NCI-H748 treated with DMSO at 0.1 percent for 48 hours (cell line): ENCODE measurements around the gene TPP2.

Source experiments
- DNase-seq: peaks from one replicate; lab custom pipeline; 2025; lab: John Stamatoyannopoulos, UW

The TPP2 gene

DNA sequence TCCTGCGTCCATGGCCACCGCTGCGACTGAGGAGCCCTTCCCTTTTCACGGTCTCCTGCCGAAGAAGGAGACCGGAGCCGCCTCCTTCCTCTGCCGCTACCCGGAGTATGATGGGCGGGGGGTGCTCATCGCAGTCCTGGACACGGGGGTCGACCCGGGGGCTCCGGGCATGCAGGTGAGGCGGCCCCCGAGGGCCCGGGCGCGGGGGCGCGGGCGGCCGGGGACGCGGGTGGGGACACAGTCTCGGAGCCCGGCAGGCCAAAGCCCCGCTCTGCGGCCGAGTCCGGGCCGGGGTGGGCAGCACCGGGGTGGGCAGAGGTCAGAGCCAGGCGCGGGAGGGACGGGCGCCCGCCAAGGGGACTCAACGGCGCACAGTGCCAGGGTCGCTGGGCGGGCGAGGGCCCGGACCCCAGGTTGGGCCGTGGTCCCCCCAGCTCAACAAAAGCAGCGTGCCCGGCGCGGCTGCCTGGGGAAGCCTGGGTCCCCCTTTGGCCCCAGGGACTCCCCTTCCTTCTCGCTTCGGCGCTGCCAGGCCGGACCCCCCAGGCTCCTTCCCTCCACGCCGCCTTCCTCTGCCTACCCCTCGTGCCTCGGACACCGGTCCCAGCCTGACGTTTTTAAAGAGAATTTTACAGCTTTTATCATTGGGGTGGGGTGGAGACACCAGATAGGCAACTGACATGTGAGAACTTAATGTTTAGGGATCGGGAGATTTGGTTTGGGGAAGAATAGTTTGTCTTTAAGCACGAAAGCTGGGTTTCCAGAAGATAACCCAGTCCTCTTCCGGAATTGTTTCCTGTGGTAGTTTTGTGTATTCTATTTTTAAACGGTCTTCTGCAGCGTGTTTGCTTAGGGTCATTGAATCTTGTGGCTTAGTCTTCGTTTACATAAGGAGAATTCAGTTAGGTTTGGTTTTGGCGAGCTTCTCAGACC lies 509 bp downstream of the TPP2 start:
- DNase-seq: peak; percentile 17

DNA sequence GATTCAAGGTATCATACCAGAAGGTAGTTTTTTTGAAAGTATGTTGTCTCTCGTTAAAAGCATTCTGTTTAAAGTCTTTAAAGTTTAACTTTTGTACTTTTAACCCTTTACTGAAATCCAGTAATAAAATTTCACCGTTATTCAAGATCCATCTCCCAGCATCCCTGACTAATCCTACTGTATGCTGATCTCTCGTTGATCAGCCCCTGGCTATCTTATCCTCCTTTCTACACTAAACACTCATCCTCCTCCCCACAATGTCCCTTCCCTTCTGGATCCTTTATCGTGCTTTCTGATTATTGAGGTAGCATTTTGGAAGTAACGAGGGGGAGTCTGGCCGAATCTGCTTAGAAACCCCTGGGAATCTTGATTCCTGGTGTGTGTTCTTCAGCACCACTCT lies 1.3 kb downstream of the TPP2 start:
- DNase-seq: no peak

DNA sequence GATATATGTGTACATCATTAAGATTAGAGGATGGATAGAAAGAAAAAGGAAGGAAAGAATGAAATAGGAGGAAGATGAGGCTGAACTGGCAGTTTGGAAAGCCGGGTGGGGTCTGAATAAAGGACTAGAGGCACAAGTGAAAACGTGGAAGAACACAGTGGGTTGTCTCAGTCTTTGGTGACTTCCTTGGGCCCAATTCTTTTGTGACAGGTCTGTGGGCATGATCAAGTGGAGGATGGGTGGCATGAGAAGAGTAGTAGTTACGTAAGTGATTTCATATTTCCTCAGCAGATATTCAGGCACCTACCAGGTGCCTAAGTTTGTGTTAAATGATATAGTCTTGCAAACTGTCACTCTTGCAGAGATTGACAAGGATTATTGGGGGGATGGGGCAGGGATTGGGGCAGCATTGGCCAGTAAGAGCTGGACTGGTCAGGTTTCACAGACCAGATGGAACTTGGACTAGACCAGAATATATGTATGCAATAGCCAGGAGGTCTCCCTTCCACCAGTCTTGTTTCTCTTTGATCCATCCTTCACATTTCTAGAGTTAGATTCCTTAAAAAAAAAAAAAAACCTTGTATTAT lies 2.7 kb downstream of the TPP2 start:
- no peak for DNase-seq

DNA sequence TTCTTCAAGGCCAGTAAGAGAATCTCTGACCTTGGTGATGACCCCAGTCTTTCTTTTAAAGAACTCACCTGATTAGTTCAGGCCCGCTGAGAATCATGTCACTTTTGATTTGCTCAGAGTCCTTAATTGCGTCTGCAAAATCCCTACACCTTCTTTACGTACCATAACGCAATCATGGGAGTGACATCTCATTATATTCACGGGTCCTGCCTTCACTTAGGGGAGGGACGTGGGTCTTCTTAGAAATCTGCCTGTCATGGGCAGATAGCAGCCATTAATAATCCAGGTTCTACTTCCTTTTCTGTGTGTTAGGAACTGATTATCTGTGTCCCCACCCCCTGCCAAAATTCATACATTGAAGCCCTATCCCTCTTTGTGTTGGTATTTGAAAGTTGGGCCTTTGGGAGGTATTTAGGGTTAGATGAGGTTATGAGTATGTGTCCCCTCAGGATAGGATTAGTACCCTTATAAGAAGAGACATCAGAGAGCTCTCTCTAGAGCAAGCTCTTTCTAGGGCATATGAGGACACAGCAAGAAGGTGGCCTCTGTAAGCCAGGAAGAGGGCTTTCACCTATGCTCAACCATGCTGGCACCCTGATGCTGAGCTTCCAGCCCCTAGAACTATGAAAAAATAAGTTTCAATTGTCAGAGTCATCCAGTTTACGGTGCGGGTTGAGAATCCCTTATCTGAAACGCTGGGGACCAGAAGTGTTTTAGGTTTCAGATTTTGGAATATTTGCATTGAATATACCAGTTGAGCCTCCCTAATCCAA lies 9.9 kb downstream of the TPP2 start:
- no peak for DNase-seq

DNA sequence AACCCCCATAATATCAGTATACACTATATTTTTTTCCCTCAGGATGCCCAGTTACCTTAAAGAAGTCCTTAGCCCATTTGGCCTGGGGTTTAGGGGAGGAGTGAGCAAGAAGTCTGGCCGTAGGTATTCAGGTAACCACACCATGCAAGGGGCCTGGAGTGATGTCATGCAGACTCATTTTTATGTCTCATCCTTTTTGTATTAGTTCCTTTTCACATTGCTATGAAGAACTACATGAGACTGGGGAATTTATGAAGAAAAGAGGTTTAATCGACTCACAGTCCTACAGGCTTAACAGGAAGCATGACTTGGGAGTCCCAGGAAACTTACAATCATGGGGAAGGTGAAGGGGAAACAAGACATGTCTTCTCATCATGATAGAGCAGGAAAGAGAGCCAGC lies 12.2 kb downstream of the TPP2 start:
- no peak for DNase-seq

DNA sequence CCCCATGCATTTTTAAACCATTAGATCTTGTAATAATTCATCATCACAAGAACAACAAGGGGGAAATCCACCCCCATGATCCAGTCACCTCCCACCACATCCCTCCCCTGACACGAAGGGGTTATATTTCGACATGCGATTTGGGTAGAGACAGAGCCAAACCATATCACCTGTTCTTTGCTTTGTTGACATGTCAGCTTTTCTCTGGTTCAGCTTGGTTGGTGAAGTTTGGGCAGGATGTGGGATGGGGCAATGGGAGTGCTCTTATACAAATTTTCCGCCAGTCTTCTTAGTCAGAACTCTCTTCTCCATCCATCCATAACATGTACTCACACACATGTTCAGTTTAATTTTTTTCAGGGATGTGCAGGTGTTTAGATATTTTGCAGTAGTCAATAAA lies 12.9 kb downstream of the TPP2 start:
- no peak for DNase-seq

DNA sequence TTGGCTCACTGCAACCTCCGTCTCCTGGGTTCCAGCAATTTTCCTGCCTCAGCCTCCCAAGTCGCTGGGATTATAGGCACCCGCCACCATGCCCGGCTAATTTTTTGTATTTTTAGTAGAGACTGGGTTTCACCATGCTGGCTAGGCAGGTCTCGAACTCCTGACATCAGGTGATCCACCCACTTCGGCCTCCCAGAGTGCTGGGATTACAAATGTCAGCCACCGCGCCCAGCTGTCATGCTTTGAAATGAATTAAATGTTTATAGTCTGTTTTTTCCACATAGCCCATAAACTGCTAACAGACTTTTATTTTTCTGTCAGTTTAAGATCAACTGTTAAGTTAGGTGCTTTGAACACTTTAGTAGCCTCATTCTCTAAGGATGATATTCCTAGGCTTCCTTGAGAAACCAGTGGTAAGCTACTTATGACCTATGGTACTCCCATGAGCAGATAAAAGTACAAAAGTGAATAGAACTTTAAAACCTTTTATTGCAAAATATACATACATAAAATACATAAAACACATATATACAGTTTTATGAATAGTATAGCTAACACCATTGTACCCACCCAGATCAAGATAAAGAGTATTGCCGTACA lies 13.6 kb downstream of the TPP2 start:
- no peak for DNase-seq

DNA sequence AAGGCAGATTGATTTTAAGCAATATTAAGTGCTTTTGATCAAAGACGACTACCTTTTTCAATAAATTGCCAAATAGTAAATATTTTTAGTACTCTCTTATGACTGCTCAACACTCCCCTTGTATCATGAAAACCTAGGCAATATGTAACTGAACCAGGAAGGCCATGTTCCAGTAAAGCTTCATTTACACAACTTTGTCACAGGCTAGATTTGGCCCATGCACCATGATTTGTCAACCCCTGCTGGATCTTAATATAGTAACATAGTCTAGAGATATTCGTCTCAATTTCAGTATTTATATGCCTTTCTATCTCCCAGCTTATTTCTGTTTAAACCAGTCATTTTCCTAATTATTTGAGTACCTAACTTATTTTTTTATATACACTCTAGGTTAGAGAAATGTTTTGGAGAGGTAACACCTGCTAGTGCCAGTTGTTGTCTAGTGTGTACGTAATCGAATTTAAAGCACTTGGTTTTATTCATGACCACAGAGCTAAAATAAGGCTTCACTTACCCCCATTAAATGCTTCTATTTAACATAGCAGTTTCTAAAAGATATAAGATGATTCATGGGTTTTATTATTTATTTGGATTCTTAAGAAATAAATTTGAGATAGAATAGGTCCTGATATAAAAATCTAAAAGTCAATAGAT lies 21.0 kb downstream of the TPP2 start:
- DNase-seq: no peak

DNA sequence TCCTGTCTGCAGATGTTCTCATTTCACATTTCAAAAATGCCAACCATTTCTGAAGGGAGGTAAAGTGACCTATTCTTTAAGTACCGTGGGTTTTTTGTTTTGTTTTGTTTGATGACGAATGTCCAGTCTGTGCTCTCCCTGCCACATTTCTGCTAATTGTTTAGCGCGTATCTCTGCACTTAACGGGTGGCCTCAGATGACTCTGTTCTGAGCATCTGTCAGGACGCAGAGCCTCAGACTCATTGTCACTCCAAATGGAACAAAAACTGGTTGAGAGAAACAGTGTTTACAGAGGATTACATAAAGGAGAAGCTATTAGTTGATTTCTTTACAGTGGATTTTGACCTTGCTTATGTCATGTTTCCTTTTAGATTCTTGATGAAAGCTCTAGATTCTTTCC lies 23.7 kb downstream of the TPP2 start:
- no peak for DNase-seq

DNA sequence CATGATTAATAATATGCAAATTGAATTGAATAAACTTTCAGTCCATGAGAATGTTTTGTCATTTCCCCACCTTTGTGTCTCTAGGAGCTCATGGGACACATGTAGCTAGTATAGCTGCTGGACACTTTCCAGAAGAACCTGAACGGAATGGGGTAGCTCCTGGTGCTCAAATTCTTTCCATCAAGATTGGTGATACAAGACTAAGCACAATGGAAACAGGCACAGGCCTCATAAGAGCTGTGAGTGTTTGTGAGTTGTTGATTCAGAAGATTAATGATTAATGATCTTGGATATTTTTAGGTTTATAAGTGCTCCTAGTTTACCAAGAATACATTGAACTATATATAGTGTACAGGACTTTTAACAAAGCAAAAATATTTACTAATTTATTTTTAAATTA lies 30.1 kb downstream of the TPP2 start:
- no peak for DNase-seq

DNA sequence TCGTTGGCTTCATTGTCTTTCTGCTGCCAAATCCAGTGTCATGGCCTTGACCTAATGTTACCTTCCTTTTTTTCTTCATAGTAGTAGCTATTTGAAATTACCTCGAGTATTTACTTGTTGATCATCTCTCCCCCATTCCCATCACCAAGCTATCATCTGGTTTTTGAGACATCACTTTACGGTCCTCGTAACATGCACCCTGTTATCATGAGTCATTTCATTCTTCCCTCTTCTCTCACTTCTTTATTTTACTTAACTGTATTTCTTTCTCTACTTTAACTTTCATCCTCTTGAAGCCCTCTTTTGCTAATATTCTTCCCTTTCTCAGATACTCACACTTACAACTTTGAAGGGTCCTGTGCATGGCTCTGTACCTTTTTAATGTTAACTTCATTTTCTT lies 31.8 kb downstream of the TPP2 start:
- DNase-seq: no peak

DNA sequence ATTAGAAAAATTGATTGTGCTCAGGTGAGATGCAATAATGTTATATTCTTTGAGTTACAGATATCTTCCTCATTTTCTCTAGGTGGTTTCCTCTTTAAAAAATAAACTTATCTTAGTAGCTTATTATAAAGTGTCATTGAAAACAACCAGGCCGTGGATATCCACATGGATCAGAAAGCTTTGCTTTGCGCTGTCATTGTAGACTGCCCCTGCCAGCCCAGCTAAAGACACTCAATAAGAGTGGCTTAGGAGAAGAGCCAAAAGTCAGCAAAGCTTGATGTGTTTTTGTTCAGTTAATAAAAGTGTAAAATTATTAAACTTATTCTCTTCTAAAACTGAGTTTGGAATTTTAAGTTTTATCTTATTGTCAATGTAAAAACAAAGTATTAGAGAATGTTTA lies 34.4 kb downstream of the TPP2 start:
- no peak for DNase-seq

DNA sequence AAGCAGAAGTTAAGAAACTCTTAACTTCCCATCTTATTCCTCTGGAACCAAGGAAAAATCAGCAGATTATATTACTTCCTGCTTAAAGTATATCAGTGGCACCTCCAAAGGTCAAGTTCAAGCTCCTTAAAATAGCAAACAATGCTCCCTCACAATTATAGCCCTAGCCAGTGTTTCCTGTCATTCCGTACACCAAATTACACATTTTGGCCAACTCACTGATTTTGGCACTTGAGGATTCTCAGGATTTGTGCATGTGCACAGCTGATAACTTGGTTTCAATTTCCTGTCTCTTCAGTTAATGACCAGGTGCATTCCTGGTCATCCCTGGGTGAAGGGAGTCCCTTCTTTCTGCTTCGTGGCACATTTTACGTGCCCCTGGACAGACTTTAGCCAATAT lies 42.0 kb downstream of the TPP2 start:
- DNase-seq: no peak

DNA sequence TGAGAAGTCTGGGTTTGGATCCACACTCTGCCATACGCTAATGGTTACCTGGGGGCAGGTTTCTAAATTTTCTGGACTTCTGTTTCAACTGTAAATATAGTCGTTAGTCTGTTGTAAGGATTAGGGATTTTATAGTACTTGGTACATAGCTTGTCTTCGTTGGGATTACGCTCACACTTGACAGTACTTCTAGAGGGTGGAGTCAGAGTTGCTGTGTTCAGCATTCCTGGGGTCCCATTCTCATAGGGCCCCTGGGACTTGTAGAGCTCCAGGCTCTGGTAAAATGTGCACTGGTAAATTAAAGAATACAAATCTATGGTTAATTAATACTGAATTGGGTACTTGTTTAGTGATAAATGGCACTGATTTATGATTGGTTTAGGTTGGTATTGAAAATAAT lies 45.2 kb downstream of the TPP2 start:
- DNase-seq: no peak

DNA sequence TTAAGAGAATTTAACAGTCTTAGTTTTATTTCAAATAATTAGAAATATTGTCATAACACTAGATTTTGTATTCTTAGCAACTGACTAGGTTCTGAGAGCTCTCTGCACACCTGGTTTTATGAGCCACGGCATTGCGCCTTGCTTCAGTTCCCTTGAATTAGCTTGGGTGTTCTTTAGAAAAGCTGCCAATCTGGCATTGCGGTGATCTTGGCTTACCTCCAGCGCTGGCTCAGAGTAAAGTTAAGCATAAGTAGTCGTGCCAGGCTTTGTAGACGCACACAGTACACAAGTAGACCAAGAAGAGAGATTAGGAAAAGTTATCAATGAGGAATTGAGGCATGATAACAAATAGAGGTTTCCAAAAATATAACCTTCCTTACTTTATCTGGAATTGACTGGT lies 45.7 kb downstream of the TPP2 start:
- no peak for DNase-seq

DNA sequence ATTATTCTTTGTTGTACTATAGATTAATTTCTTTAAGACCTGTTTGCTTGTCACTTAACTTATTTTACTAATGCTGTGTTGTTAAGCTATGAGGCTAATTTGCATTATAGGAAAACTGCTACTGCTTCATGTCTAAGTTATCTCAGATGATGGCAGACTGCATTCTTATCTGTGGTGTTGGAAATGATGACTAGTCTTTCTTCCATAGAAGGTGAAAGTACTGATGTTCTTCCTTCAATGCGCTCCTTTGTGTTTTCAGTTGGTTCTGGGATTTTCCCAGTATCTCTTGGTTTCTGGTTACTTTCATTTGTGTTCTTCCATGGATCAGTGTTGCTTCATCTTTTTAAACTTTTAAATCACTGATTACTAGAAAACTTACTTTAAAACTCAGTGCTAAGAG lies 46.9 kb downstream of the TPP2 start:
- no peak for DNase-seq

DNA sequence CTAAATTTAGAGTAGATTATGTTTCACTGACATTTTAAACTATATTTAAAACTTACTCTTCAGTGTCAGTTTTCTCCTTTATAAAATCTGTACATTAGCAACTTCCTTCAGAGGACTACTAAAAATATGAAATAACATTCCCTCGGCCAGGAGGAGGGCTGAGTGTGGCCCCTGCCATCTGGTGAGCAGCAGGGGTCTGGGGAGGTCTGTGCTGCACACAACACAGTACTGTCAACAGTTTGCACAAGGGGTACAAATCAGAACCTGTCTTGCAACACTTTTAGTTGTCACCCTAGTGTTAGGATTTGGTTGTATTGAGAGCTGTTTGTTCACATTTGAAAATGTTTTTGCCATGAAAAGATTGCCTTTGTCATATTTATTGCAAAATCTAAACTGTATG lies 48.9 kb downstream of the TPP2 start:
- no peak for DNase-seq

DNA sequence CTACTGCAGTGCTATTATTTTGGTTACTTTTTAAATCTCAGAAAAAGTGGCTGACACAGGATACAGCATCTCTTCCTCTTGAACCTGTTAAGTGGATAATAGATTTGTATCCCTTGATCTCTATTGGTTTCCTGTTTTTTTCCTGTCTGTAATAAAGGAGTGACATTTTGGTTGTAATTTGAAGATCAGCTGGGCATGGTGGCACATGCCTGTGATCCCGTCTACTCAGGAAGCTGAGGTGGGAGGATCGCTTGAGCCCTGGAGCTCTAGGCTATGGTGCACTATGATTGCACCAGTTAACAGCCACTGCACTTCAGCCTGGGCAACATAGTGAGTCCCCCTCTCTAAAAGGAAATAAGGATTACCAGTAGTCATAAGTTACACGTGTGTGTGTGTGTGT lies 51.3 kb downstream of the TPP2 start:
- DNase-seq: no peak

DNA sequence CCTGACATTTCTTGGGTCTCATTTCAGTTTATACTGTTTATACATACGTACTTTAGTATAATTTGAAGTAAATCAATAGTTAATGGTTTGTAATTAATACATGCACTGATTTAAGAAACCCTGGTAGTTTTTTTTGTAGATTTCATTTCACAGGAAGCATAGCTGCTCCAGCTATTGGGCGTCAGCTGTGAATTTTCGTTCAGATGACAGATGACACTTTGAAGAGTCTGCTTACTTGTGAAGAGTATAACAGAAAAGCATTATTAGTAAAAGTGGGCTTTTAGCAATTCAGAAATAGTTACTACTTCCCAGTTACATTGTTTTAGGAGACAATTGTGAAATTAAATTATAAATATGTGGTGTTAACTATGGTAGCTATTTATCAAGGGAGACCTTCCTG lies 53.7 kb downstream of the TPP2 start:
- no peak for DNase-seq

DNA sequence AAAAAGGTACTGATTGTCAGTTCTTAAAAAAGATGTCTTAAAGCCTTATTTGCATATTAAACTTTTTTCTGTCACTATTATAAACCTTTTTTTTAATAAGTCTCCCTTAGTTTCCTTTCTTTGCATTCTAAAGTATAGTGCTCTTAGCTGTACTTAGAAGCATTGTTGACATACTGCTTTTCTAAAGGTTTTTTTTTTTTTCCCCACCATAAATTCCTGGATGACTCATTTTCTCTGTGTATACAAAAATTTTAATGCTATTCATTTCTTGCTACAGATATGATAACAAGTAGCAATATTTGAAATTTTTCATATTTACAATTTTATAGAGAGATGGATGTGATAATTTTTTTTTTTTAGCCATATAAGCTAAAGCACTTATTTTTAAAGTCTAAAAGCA lies 54.6 kb downstream of the TPP2 start:
- DNase-seq: no peak

DNA sequence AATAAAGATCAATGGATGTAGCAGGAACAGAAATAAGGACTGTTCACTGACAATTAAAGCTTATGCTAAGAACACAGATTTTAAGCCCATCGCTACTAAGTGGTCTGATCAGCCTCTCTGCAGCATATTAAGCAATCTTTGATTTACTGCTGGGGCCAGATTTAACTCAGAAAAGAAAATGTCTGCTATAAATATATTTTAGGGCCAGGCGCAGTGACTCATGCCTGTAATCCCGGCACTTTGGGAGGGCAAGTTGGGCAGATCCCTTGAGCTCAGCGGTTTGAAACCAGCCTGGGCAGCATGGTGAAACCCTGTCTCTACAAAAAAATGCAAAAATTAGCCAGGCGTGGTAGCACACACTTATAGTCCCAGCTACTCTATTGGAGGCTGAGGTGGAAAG lies 55.1 kb downstream of the TPP2 start:
- no peak for DNase-seq

DNA sequence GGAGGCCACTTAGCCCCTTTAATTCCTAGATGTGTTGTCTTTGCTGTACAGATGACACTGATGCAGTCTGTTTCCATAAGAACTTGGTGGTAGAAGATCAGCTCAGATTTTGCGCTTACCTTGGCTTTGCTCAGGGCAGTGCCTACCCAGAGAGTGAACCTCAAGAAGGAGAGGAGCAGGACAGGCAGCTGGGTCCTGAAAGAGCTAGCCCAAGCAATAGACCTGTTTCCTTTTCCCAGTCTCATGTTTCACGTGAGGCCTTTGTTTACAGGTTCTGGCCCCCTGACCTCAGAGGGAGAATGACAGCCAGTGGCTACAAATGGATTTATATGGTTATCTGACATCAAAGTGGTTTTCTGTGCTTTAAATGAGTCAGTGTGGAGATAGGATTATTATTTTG lies 58.0 kb downstream of the TPP2 start:
- no peak for DNase-seq
